GM12878 (cell line): ENCODE results near the gene ADAMTSL1. TPM values are rescaled to one million over a fixed set of nuclear protein-coding genes. Genes with fewer than 3 reads are reported as not detected.

Experiments
- ATAC-seq: fragments of 200-7000 bp; cut with Tn5 transposase; 3 replicates; pipeline ENCODE4 v1.9.1; 2020; ENCODE audit warnings: mild to moderate bottlenecking, moderate library complexity
- BruUV-seq: library from RNA; stranded (reverse); fragments of 400-500 nt; replicated peaks from 2 replicates; lab custom pipeline; 2021; lab: Mats Ljungman, UMichigan
- CTCF ChIA-PET: fragments of 300-600 bp; sonication (Branson Sonifier 250); formaldehyde crosslinking; extraction: SDS; loops from one replicate; lab custom pipeline; 2021; ENCODE audit warnings: inconsistent platforms; lab: Yijun Ruan, JAX
- POLR2A ChIA-PET: fragments of 350-600 bp; formaldehyde crosslinking; extraction: SDS; loops from one replicate; lab custom pipeline; 2021; ENCODE audit warnings: inconsistent platforms; lab: Charles Lee
- RAD21 ChIA-PET: fragments of 300-600 bp; sonication (Branson Sonifier 250); formaldehyde crosslinking; loops from one replicate; lab custom pipeline; 2023; ENCODE audit warnings: antibody characterized with exemption; ENCODE audit not compliant: unreplicated experiment; lab: Charles Lee
- SMC1A ChIA-PET: fragments of 300-600 bp; sonication (Branson Sonifier 250); formaldehyde crosslinking; loops from one replicate; lab custom pipeline; 2023; ENCODE audit not compliant: unreplicated experiment, uncharacterized antibody; lab: Charles Lee
- DNase-seq: peaks from one replicate; pipeline ENCODE4 v3.0.0-alpha.2; 2011; ENCODE audit warnings: low read depth, low spot score
- FAIRE-seq: peaks from 3 replicates; lab custom pipeline; 2011; peaks lifted over from hg19 to GRCh38; lab: Jason Lieb, UNC
- H2AFZ ChIP-seq: 2 replicates; pipeline ENCODE4 v1.6.0; 2011; ENCODE audit warnings: low read depth, low read length, control low read depth; ENCODE audit not compliant: control insufficient read depth
- H3K27ac ChIP-seq: 2 replicates; pipeline ENCODE4 v1.5.1; 2011; ENCODE audit warnings: control low read depth; ENCODE audit not compliant: control insufficient read depth, insufficient read depth
- H3K27me3 ChIP-seq, 2 experiments: replicated peaks in 1 of 2; 2 replicates each; pipeline versions ENCODE4 v1.6.0 to v1.6.1; 2011; ENCODE audit warnings: low read length in 1 of 2; ENCODE audit not compliant: control insufficient read depth in 2 of 2, insufficient read depth in 2 of 2
- H3K36me3 ChIP-seq, 2 experiments: 2 replicates each; pipeline ENCODE4 v1.5.1; 2011; ENCODE audit warnings: low read length in 1 of 2; ENCODE audit not compliant: control insufficient read depth in 2 of 2, insufficient read depth in 2 of 2
- H3K4me1 ChIP-seq: 2 replicates; pipeline ENCODE4 v1.6.1; 2011; ENCODE audit warnings: mild to moderate bottlenecking, low read length, moderate library complexity, mixed read lengths; ENCODE audit not compliant: control insufficient read depth, insufficient read depth
- H3K4me2 ChIP-seq: 2 replicates; pipeline ENCODE4 v1.6.0; 2011; ENCODE audit warnings: control low read depth; ENCODE audit not compliant: control insufficient read depth, insufficient read depth
- H3K4me3 ChIP-seq: fragments of 200-600 bp; sonication (generic); 2 replicates; pipeline ENCODE4 v1.5.1; 2016
- H3K79me2 ChIP-seq: 2 replicates; pipeline ENCODE4 v1.6.0; 2011; ENCODE audit warnings: low read length; ENCODE audit not compliant: control insufficient read depth, insufficient read depth
- H3K9ac ChIP-seq: 2 replicates; pipeline ENCODE4 v1.8.0; 2011; ENCODE audit warnings: low read length, control low read depth, mixed read lengths; ENCODE audit not compliant: control insufficient read depth, insufficient read depth
- H3K9me3 ChIP-seq: replicated peaks from 3 replicates; pipeline ENCODE4 v1.5.1; 2011; ENCODE audit warnings: mild to moderate bottlenecking, low read length; ENCODE audit not compliant: control insufficient read depth, insufficient read depth
- H4K20me1 ChIP-seq: 2 replicates; pipeline ENCODE4 v1.6.0; 2011; ENCODE audit not compliant: control insufficient read depth, insufficient read depth
- BMI1 ChIP-seq: fragments of 450-650 bp; IDR thresholded peaks from 2 replicates; pipeline ENCODE4 v1.6.1; 2016; ENCODE audit warnings: mild to moderate bottlenecking, moderate library complexity, borderline replicate concordance
- CBFB ChIP-seq: IDR thresholded peaks from 2 replicates; pipeline ENCODE4 v1.6.1; 2016; ENCODE audit warnings: antibody characterized with exemption, low read depth
- CBX5 ChIP-seq: sonication (generic); IDR thresholded peaks from 2 replicates; pipeline ENCODE4 v1.6.1; 2016; ENCODE audit warnings: low read depth, moderate library complexity, mild to moderate bottlenecking, inconsistent platforms
- CEBPB ChIP-seq, 2 experiments: fragments of 150-350 bp in 1 of 2; IDR thresholded peaks; 2 replicates each; pipeline ENCODE4 v1.6.1; 2012 to 2014; ENCODE audit warnings: low read depth in 2 of 2, low read length in 2 of 2, borderline replicate concordance in 1 of 2, inconsistent platforms in 1 of 2
- CHD2 ChIP-seq: IDR thresholded peaks from 2 replicates; pipeline ENCODE4 v1.6.1; 2011; ENCODE audit warnings: low read depth, low read length, improper control_type of control experiment, borderline replicate concordance
- CHD4 ChIP-seq: fragments of 200-600 bp; sonication (generic); IDR thresholded peaks from 2 replicates; pipeline ENCODE4 v1.6.1; 2016; ENCODE audit warnings: mild to moderate bottlenecking
- HCFC1 ChIP-seq: fragments of 150-350 bp; IDR thresholded peaks from 2 replicates; pipeline ENCODE4 v1.6.1; 2014; ENCODE audit warnings: low read length
- IKZF2 ChIP-seq, 2 experiments: fragments of 450-650 bp; IDR thresholded peaks; 2 replicates each; pipeline ENCODE4 v1.6.1; 2017; ENCODE audit warnings: mild to moderate bottlenecking in 2 of 2, moderate library complexity in 2 of 2
- KDM1A ChIP-seq: fragments of 200-600 bp; sonication (generic); IDR thresholded peaks from 2 replicates; pipeline ENCODE4 v1.6.1; 2016; ENCODE audit warnings: borderline replicate concordance
- RCOR1 ChIP-seq: conservative IDR thresholded peaks from 2 replicates; pipeline ENCODE4 v1.6.1; 2012; ENCODE audit warnings: low read depth, low read length, improper control_type of control experiment
- SIN3A ChIP-seq: IDR thresholded peaks from 2 replicates; pipeline ENCODE4 v1.6.1; 2012; ENCODE audit warnings: low read depth, low read length, improper control_type of control experiment
- SIX5 ChIP-seq: IDR thresholded peaks from 2 replicates; pipeline ENCODE4 v1.6.1; 2011; ENCODE audit warnings: mild to moderate bottlenecking, low read depth, low read length, moderate library complexity; ENCODE audit not compliant: severe bottlenecking
- SPI1 ChIP-seq: IDR thresholded peaks from 2 replicates; pipeline ENCODE4 v1.6.1; 2011; ENCODE audit warnings: low read depth, mild to moderate bottlenecking, low read length, moderate library complexity, borderline replicate concordance; ENCODE audit not compliant: insufficient read depth
- TAF1 ChIP-seq: IDR thresholded peaks from 2 replicates; pipeline ENCODE4 v1.6.1; 2011; ENCODE audit warnings: mild to moderate bottlenecking, low read depth, low read length, borderline replicate concordance
- YY1 ChIP-seq: IDR thresholded peaks from 2 replicates; pipeline ENCODE4 v1.6.1; 2011; ENCODE audit warnings: low read depth, mild to moderate bottlenecking, low read length
- ZNF24 ChIP-seq: fragments of 450-650 bp; IDR thresholded peaks from 2 replicates; pipeline ENCODE4 v1.6.1; 2017; ENCODE audit warnings: antibody characterized with exemption, mild to moderate bottlenecking
- WGBS: methylation state at CpG from one replicate; pipeline ENCODE4 v1.1.6; 2016; ENCODE audit warnings: low lambda C conversion rate; ENCODE audit not compliant: insufficient replicate concordance, insufficient coverage; ENCODE audit errors: missing lambda C conversion rate; 5-methylcytosine and 5-hydroxymethylcytosine counted together
- in situ Hi-C: fragments of 300-500 bp; cut with MboI; formaldehyde crosslinking; loops from 9 replicates; pipeline ENCODE4 v1.14.3; 2018; ENCODE audit warnings: mixed read lengths
- intact Hi-C: fragments of 100-400 bp; cut with micrococcal nuclease; formaldehyde crosslinking; loops from one replicate; pipeline ENCODE4 v1.14.2; 2022; ENCODE audit not compliant: unreplicated experiment
- polyA plus RNA-seq, 11 experiments: library from polyadenylated mRNA; depleted of rRNA in 4 of 11; unstranded in 6 of 11; stranded (reverse) in 5 of 11; fragments of >200 nt; fragmentation: Nextera tagmentation in 4 of 11; fragmentation: Illumina TruSeq in 1 of 11; extraction: Ambion mirVana in 4 of 11; extraction: Trizol in 1 of 11; gene quantifications; 1 replicate in 1 of 11; 2 replicates in 10 of 11; pipeline versions ENCODE4 v1.2.1 to v1.2.3, GENCODE V29; 2011 to 2016; ENCODE audit warnings: inconsistent platforms in 2 of 11, missing spikeins in 2 of 11, low read depth in 1 of 11
- total RNA-seq, 4 experiments: library from RNA; depleted of rRNA in 3 of 4; stranded (reverse); fragments of >200 nt in 3 of 4; fragmentation: Illumina TruSeq in 1 of 4; extraction: Trizol in 1 of 4; gene quantifications; 2 replicates each; pipeline versions ENCODE4 v1.2.1 to v1.2.3, GENCODE V29; 2013 to 2021
- TF ChIP-seq, protein P1 (sequence below): IDR thresholded peaks from 2 replicates; pipeline ENCODE4 v1.6.1; 2011; ENCODE audit warnings: low read depth, mild to moderate bottlenecking, low read length, moderate library complexity, borderline replicate concordance; ENCODE audit errors: extremely low read depth

ADAMTSL1 gene
- total and polyA plus RNA-seq, 10 of the 15 experiments (the other 5 are each of a cell fraction or from before 2014, with no cell fraction given) = 0.01 to 0.10 (median 0.07) TPM; not detected in 6

DNA sequence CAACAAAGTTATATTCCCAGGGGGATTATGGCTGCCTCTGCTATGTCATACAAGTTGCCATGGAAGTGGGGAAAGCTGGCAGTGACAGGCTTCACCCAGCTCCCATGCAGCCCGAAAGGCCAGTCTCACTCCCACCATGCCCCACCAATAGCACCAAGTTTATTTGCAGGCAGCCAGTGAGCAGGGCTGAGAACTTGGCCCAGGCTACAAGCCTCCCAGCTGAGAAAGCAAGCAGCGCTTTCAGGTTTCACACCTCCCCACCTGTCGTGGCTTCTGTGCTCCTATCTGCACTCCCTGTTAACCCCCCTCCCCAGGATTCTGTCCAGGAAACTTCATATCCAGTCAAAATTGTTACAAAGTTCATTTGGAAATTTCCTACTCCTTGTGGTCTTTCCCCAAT lies 404.0 kb downstream of the ADAMTSL1 start:
- H2AFZ ChIP-seq = no peak overlapping the region; the same call in 1 of the 2 replicates
- ChIA-PET RAD21 (no interaction called here), SMC1A (no interaction called here), CTCF (no interaction called here), POLR2A (no interaction called here)
- 56% methylated on average over 3 of the region's 3 CpGs for WGBS
- no peaks in the 10 kb centered on the region for H3K79me2 ChIP-seq
- no peaks in the 10 kb centered on the region; a peak in 1 of 4 replicates for H3K27me3 ChIP-seq
- FAIRE-seq (no peak), DNase-seq (no peak), ATAC-seq (no peak)
- intact Hi-C loops (no loop called here), in situ Hi-C loops (no loop called here)
- H3K4me3 ChIP-seq = no peak overlapping the region
- no peaks in the 10 kb centered on the region for H3K36me3 ChIP-seq
- peaks cover 13% of the 10 kb centered on the region for H3K4me1 ChIP-seq
- no peak overlapping the region for H3K27ac ChIP-seq
- H3K9me3 ChIP-seq = no peaks in the 10 kb centered on the region; the same call in 2 of the 3 replicates
- H3K9ac ChIP-seq = no peak overlapping the region
- BruUV-seq = no TSS peak
- no peak overlapping the region for H3K4me2 ChIP-seq
- no peaks in the 10 kb centered on the region for H4K20me1 ChIP-seq
- TF ChIP-seq BMI1 (no peak), CBX5 (no peak), IKZF2 (IDR thresholded peaks at IDR 0.05) (no peak), CHD2 (no peak), CHD4 (no peak), RCOR1 (no peak), CEBPB (IDR thresholded peaks at IDR 0.05; ENCODE audit: borderline replicate concordance in 1 of 2, low read depth in 2 of 2, low read length in 2 of 2) (no peak), SIX5 (no peak), SIN3A (no peak), SPI1 (no peak), HCFC1 (no peak), CBFB (no peak), ZNF24 (no peak), YY1 (no peak), TAF1 (no peak), KDM1A (no peak)
- TF ChIP-seq, protein P1, sequence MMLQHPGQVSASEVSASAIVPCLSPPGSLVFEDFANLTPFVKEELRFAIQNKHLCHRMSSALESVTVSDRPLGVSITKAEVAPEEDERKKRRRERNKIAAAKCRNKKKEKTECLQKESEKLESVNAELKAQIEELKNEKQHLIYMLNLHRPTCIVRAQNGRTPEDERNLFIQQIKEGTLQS = no peak
- TF ChIP-seq, all 136 proteins: peak for 0
